ENCODE results near the gene SZT2. TPM values are rescaled to one million over a fixed set of nuclear protein-coding genes. Genes with fewer than 3 reads are reported as not detected.
A peak's percentile ranks its signal among the peaks of the same experiment; 100 is the strongest.
"Not testable (repeated sequence)": the region's sequence is repeated elsewhere in the genome, so short reads cannot be mapped to it uniquely, and the experiment has no call there.

SZT2 gene
- total RNA-seq, 1 donor from 2014 or later: 11.0 TPM

GRCh38 chr1:43455213-43455889 is 65.7 kb downstream of the SZT2 start:
- Mint-ChIP-seq H3K27me3 (ENCODE audit: insufficient read depth, low read depth) (peaks cover 14% of the 10 kb centered on the region), H3K4me3 (peak overlapping the region; percentile 71), H3K4me1 (peaks cover 21% of the 10 kb centered on the region), H3K27ac (no peak overlapping the region), H3K9me3 (no peaks in the 10 kb centered on the region), H3K36me3 (peaks cover 17% of the 10 kb centered on the region)
- Histone ChIP-seq H3K9me3 (ENCODE audit: low read depth) (no peaks in the 10 kb centered on the region), H3K4me1 (peaks cover 9% of the 10 kb centered on the region), H3K27ac (no peak overlapping the region), H3K4me3 (no peak overlapping the region), H2AFZ (replicated peaks) (no peak overlapping the region), H3K9ac (no peak overlapping the region), H3K4me2 (no peak overlapping the region), H3K36me3 (no peaks in the 10 kb centered on the region), H3F3A (ENCODE audit: low read depth) (peaks cover 27% of the 10 kb centered on the region), H3K79me2 (ENCODE audit: low read depth) (no peaks in the 10 kb centered on the region), H3K27me3 (peaks cover 6% of the 10 kb centered on the region), H4K20me1 (ENCODE audit: low read depth) (peaks cover 6% of the 10 kb centered on the region)
- no peak for DNase-seq (ENCODE audit: low spot score)
- TF ChIP-seq EZH2phosphoT487 (IDR thresholded peaks at IDR 0.05): no peak
- TF ChIP-seq EZH2 (IDR thresholded peaks at IDR 0.05): no peak
- no peak for TF ChIP-seq CTCF (IDR thresholded peaks at IDR 0.05)

GRCh38 chr1:43458379-43458778 is 68.7 kb downstream of the SZT2 start:
- not testable (repeated sequence) for H3K36me3 ChIP-seq; DNase-seq (ENCODE audit: low spot score); H3K27ac ChIP-seq; H2AFZ ChIP-seq (replicated peaks); H3K4me2 ChIP-seq; H3K4me1 ChIP-seq; H3K4me3 ChIP-seq; H3K36me3 Mint-ChIP-seq; H3K27me3 Mint-ChIP-seq (ENCODE audit: insufficient read depth, low read depth); H3K9ac ChIP-seq; H3K79me2 ChIP-seq (ENCODE audit: low read depth); H3K27me3 ChIP-seq; H3K4me3 Mint-ChIP-seq; H4K20me1 ChIP-seq (ENCODE audit: low read depth); H3K27ac Mint-ChIP-seq; H3K9me3 Mint-ChIP-seq; H3K9me3 ChIP-seq (ENCODE audit: low read depth)
- H3K4me1 Mint-ChIP-seq: peaks cover 12% of the 10 kb centered on the region
- H3F3A ChIP-seq (ENCODE audit: low read depth): peaks cover 15% of the 10 kb centered on the region

GRCh38 chr1:43460988-43461693 is 71.4 kb downstream of the SZT2 start:
- Histone ChIP-seq H3K79me2 (ENCODE audit: low read depth) (no peaks in the 10 kb centered on the region), H3K9me3 (ENCODE audit: low read depth) (no peaks in the 10 kb centered on the region), H3K36me3 (no peaks in the 10 kb centered on the region), H3K27me3 (peaks cover 6% of the 10 kb centered on the region), H3K4me3 (no peak overlapping the region), H3K4me2 (no peak overlapping the region), H3K4me1 (no peaks in the 10 kb centered on the region), H4K20me1 (ENCODE audit: low read depth) (no peaks in the 10 kb centered on the region), H2AFZ (replicated peaks) (no peak overlapping the region), H3K27ac (no peak overlapping the region), H3K9ac (no peak overlapping the region), H3F3A (ENCODE audit: low read depth) (no peaks in the 10 kb centered on the region)
- TF ChIP-seq CTCF (IDR thresholded peaks at IDR 0.05): no peak
- no peak for TF ChIP-seq EZH2 (IDR thresholded peaks at IDR 0.05)
- TF ChIP-seq EZH2phosphoT487 (IDR thresholded peaks at IDR 0.05): no peak
- peak overlapping the region; percentile 81 for H3K27ac Mint-ChIP-seq
- H3K4me1 Mint-ChIP-seq: no peaks in the 10 kb centered on the region
- no peak overlapping the region for H3K4me3 Mint-ChIP-seq
- peaks cover 5% of the 10 kb centered on the region for H3K27me3 Mint-ChIP-seq (ENCODE audit: insufficient read depth, low read depth)
- H3K9me3 Mint-ChIP-seq: peaks cover 4% of the 10 kb centered on the region
- DNase-seq (ENCODE audit: low spot score): no peak
- H3K36me3 Mint-ChIP-seq: no peaks in the 10 kb centered on the region

GRCh38 chr1:43463479-43463878 is 73.8 kb downstream of the SZT2 start:
- Histone ChIP-seq H3K4me1 (no peaks in the 10 kb centered on the region), H4K20me1 (ENCODE audit: low read depth) (no peaks in the 10 kb centered on the region), H3K9me3 (ENCODE audit: low read depth) (no peaks in the 10 kb centered on the region), H3K4me3 (no peak overlapping the region), H2AFZ (replicated peaks) (no peak overlapping the region), H3K79me2 (ENCODE audit: low read depth) (no peaks in the 10 kb centered on the region), H3K27me3 (no peaks in the 10 kb centered on the region), H3F3A (ENCODE audit: low read depth) (no peaks in the 10 kb centered on the region), H3K36me3 (no peaks in the 10 kb centered on the region), H3K27ac (no peak overlapping the region), H3K9ac (no peak overlapping the region), H3K4me2 (no peak overlapping the region)
- peaks cover 4% of the 10 kb centered on the region for H3K9me3 Mint-ChIP-seq
- H3K27ac Mint-ChIP-seq: no peak overlapping the region
- DNase-seq (ENCODE audit: low spot score): no peak
- no peaks in the 10 kb centered on the region for H3K36me3 Mint-ChIP-seq
- no peak overlapping the region for H3K4me3 Mint-ChIP-seq
- TF ChIP-seq CTCF (IDR thresholded peaks at IDR 0.05) (no peak), EZH2 (IDR thresholded peaks at IDR 0.05) (no peak)
- H3K4me1 Mint-ChIP-seq: peaks cover 4% of the 10 kb centered on the region
- H3K27me3 Mint-ChIP-seq (ENCODE audit: insufficient read depth, low read depth): peaks cover 5% of the 10 kb centered on the region
